HepG2 (cell line): Measurements from ENCODE around the gene ANKHD1. TPM values are rescaled to one million over a fixed set of nuclear protein-coding genes. Genes with fewer than 3 reads are reported as not detected.

Experiments
- ARID2 ChIP-seq: sonication (generic); formaldehyde crosslinking; IDR thresholded peaks from 2 replicates; pipeline ENCODE4 v1.8.1; 2022; ENCODE audit warnings: mild to moderate bottlenecking, missing genetic modification reagents, borderline replicate concordance
- CENPT ChIP-seq: sonication (generic); formaldehyde crosslinking; IDR thresholded peaks from 2 replicates; pipeline ENCODE4 v1.8.0; 2022; ENCODE audit warnings: low read depth, mild to moderate bottlenecking, moderate library complexity, missing genetic modification reagents
- MIER2 ChIP-seq: IDR thresholded peaks from 2 replicates; pipeline ENCODE4 v1.6.1; 2016; ENCODE audit warnings: missing biosample characterization, missing genetic modification reagents
- NFRKB ChIP-seq: fragments of 450-650 bp; IDR thresholded peaks from 2 replicates; pipeline ENCODE4 v1.6.1; 2017
- THAP11 ChIP-seq: IDR thresholded peaks from 2 replicates; pipeline ENCODE4 v1.6.1; 2016; ENCODE audit warnings: missing biosample characterization, missing genetic modification reagents
- TOPORS ChIP-seq: sonication (generic); formaldehyde crosslinking; IDR thresholded peaks from 2 replicates; pipeline ENCODE4 v1.8.0; 2023; ENCODE audit warnings: mild to moderate bottlenecking, missing genetic modification reagents
- ZBTB1 ChIP-seq: sonication (generic); formaldehyde crosslinking; IDR thresholded peaks from 2 replicates; pipeline ENCODE4 v1.4.0; 2020; ENCODE audit warnings: missing genetic modification reagents, borderline replicate concordance
- ZNF207 ChIP-seq: fragments of 450-650 bp; IDR thresholded peaks from 2 replicates; pipeline ENCODE4 v1.6.1; 2016; ENCODE audit warnings: antibody characterized with exemption, borderline replicate concordance
- ZNF615 ChIP-seq: sonication (generic); formaldehyde crosslinking; IDR thresholded peaks from 2 replicates; pipeline ENCODE4 v1.5.0; 2020; ENCODE audit warnings: mild to moderate bottlenecking, missing genetic modification reagents, borderline replicate concordance
- ZNF724P ChIP-seq: sonication (generic); formaldehyde crosslinking; IDR thresholded peaks from 2 replicates; pipeline ENCODE4 v1.8.0; 2022; ENCODE audit warnings: missing genetic modification reagents, borderline replicate concordance
- ZSCAN29 ChIP-seq: sonication (generic); formaldehyde crosslinking; conservative IDR thresholded peaks from 2 replicates; pipeline ENCODE4 v1.4.0; 2020; ENCODE audit warnings: mild to moderate bottlenecking, missing genetic modification reagents
- polyA plus RNA-seq, 8 experiments: library from polyadenylated mRNA; depleted of rRNA in 3 of 8; stranded (reverse) in 7 of 8; unstranded in 1 of 8; fragments of >200 nt; fragmentation: Illumina TruSeq in 4 of 8; extraction: Trizol in 4 of 8; gene quantifications; 2 replicates each; pipeline versions ENCODE4 v1.2.1 to v1.2.3, GENCODE V29; 2011 to 2016; ENCODE audit warnings: low read depth in 4 of 8, missing spikeins in 1 of 8, mixed read lengths in 1 of 8; ENCODE audit not compliant: insufficient read depth in 1 of 8
- total RNA-seq, 5 experiments: library from RNA; depleted of rRNA; stranded (reverse); fragments of >200 nt; fragmentation: Illumina TruSeq; extraction: Trizol; gene quantifications; 2 replicates each; pipeline ENCODE4 v1.2.3, GENCODE V29; 2016; ENCODE audit warnings: low read depth in 1 of 5
- TF ChIP-seq, protein P1 (sequence below): sonication (generic); formaldehyde crosslinking; IDR thresholded peaks from 2 replicates; pipeline ENCODE4 v1.5.1; 2020; ENCODE audit warnings: missing genetic modification reagents, mild to moderate bottlenecking, borderline replicate concordance
- TF ChIP-seq, protein P2 (sequence below): sonication (generic); formaldehyde crosslinking; IDR thresholded peaks from 2 replicates; pipeline ENCODE4 v1.4.0; 2020; ENCODE audit warnings: missing genetic modification reagents
- TF ChIP-seq, protein P3 (sequence below): sonication (generic); formaldehyde crosslinking; IDR thresholded peaks from 2 replicates; pipeline ENCODE4 v1.5.0; 2020; ENCODE audit warnings: missing genetic modification reagents, mild to moderate bottlenecking, borderline replicate concordance
- TF ChIP-seq, protein P4 (sequence below): sonication (generic); formaldehyde crosslinking; IDR thresholded peaks from 2 replicates; pipeline ENCODE4 v1.4.0; 2020; ENCODE audit warnings: missing genetic modification reagents
- TF ChIP-seq, protein P5 (sequence below): sonication (generic); formaldehyde crosslinking; IDR thresholded peaks from 2 replicates; pipeline ENCODE4 v1.9.0; 2021; ENCODE audit warnings: missing genetic modification reagents, borderline replicate concordance
- TF ChIP-seq, protein P6 (sequence below), 2 experiments: sonication (generic) in 1 of 2; formaldehyde crosslinking in 1 of 2; IDR thresholded peaks; 2 replicates each; pipeline versions ENCODE4 v1.5.1 to v1.6.1; 2011 to 2020; ENCODE audit warnings: borderline replicate concordance in 1 of 2, low read depth in 1 of 2, low read length in 1 of 2, mild to moderate bottlenecking in 1 of 2, missing genetic modification reagents in 1 of 2, moderate library complexity in 1 of 2

Gene ANKHD1
- total and polyA plus RNA-seq, 2 of the 13 experiments (the other 11 are each of a cell fraction or from before 2014, with no cell fraction given), result 69.9 to 82.0 TPM

DNA sequence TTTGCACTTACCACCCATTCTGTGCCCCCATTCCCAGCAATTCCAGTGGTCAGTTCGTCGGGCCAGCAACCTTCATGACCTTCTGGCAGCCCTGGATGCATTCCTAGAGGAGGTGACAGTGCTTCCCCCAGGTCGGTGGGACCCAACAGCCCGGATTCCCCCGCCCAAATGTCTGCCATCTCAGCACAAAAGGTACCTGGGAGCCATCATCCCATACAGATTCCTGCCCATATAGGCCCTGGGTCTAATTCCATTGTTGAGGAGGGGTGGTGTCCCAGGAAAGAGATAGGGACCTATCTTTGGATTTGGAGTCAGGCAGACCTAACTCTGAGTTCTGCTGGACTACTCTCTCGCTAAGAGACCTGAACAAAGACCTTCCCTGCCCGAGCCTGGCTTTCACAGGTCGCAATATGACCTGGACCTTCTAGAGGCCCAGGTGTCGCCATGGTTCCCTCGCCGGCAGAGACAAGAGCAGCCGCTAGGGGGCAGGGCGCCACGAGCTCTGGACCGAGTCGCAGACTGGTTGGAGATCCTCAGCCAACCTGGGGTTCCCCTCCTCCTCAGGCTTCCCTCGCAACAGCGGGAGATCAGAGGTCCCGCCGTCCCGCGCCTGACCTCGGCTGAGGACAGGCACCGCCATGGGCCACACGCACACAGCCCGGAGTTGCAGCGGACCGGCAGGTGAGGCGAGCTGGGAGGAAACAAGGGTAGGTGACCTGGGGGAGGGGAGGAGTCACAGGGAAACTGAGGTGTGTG lies 38.6 kb upstream of the ANKHD1 start (continued):
- TF ChIP-seq, protein P1, sequence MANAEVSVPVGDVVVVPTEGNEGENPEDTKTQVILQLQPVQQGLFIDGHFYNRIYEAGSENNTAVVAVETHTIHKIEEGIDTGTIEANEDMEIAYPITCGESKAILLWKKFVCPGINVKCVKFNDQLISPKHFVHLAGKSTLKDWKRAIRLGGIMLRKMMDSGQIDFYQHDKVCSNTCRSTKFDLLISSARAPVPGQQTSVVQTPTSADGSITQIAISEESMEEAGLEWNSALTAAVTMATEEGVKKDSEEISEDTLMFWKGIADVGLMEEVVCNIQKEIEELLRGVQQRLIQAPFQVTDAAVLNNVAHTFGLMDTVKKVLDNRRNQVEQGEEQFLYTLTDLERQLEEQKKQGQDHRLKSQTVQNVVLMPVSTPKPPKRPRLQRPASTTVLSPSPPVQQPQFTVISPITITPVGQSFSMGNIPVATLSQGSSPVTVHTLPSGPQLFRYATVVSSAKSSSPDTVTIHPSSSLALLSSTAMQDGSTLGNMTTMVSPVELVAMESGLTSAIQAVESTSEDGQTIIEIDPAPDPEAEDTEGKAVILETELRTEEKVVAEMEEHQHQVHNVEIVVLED (CRISPR knock-in tag), result no peak
- TF ChIP-seq ZNF615 (CRISPR knock-in tag), result no peak
- no peak for TF ChIP-seq ZBTB1 (CRISPR knock-in tag)
- TF ChIP-seq ZNF207, result no peak
- TF ChIP-seq NFRKB, result no peak
- peak; percentile 59; the same call in 1 of the 2 replicates for TF ChIP-seq THAP11 (CRISPR knock-in tag)
- TF ChIP-seq, protein P2, sequence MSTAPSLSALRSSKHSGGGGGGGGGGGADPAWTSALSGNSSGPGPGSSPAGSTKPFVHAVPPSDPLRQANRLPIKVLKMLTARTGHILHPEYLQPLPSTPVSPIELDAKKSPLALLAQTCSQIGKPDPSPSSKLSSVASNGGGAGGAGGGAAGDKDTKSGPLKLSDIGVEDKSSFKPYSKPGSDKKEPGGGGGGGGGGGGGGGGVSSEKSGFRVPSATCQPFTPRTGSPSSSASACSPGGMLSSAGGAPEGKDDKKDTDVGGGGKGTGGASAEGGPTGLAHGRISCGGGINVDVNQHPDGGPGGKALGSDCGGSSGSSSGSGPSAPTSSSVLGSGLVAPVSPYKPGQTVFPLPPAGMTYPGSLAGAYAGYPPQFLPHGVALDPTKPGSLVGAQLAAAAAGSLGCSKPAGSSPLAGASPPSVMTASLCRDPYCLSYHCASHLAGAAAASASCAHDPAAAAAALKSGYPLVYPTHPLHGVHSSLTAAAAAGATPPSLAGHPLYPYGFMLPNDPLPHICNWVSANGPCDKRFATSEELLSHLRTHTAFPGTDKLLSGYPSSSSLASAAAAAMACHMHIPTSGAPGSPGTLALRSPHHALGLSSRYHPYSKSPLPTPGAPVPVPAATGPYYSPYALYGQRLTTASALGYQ (CRISPR knock-in tag), result no peak
- TF ChIP-seq, protein P3, sequence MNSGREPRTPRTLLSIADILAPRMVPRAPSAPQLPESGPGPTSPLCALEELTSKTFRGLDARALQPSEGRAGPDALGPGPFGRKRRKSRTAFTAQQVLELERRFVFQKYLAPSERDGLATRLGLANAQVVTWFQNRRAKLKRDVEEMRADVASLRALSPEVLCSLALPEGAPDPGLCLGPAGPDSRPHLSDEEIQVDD (CRISPR knock-in tag), result no peak
- TF ChIP-seq, protein P4, sequence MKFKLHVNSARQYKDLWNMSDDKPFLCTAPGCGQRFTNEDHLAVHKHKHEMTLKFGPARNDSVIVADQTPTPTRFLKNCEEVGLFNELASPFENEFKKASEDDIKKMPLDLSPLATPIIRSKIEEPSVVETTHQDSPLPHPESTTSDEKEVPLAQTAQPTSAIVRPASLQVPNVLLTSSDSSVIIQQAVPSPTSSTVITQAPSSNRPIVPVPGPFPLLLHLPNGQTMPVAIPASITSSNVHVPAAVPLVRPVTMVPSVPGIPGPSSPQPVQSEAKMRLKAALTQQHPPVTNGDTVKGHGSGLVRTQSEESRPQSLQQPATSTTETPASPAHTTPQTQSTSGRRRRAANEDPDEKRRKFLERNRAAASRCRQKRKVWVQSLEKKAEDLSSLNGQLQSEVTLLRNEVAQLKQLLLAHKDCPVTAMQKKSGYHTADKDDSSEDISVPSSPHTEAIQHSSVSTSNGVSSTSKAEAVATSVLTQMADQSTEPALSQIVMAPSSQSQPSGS, result 0 out of 2 replicates have a peak, but pooled peaks have one; percentile 22
- TF ChIP-seq CENPT (CRISPR knock-in tag), result no peak
- TF ChIP-seq MIER2 (CRISPR knock-in tag), result no peak
- TF ChIP-seq, protein P5, sequence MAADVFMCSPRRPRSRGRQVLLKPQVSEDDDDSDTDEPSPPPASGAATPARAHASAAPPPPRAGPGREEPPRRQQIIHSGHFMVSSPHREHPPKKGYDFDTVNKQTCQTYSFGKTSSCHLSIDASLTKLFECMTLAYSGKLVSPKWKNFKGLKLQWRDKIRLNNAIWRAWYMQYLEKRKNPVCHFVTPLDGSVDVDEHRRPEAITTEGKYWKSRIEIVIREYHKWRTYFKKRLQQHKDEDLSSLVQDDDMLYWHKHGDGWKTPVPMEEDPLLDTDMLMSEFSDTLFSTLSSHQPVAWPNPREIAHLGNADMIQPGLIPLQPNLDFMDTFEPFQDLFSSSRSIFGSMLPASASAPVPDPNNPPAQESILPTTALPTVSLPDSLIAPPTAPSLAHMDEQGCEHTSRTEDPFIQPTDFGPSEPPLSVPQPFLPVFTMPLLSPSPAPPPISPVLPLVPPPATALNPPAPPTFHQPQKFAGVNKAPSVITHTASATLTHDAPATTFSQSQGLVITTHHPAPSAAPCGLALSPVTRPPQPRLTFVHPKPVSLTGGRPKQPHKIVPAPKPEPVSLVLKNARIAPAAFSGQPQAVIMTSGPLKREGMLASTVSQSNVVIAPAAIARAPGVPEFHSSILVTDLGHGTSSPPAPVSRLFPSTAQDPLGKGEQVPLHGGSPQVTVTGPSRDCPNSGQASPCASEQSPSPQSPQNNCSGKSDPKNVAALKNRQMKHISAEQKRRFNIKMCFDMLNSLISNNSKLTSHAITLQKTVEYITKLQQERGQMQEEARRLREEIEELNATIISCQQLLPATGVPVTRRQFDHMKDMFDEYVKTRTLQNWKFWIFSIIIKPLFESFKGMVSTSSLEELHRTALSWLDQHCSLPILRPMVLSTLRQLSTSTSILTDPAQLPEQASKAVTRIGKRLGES (CRISPR knock-in tag), result no peak
- no peak for TF ChIP-seq ARID2 (CRISPR knock-in tag)
- TF ChIP-seq ZNF724P, result no peak
- TF ChIP-seq ZSCAN29, result no peak
- TF ChIP-seq, protein P6, sequence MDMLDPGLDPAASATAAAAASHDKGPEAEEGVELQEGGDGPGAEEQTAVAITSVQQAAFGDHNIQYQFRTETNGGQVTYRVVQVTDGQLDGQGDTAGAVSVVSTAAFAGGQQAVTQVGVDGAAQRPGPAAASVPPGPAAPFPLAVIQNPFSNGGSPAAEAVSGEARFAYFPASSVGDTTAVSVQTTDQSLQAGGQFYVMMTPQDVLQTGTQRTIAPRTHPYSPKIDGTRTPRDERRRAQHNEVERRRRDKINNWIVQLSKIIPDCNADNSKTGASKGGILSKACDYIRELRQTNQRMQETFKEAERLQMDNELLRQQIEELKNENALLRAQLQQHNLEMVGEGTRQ (IDR thresholded peaks at IDR 0.05; ENCODE audit: low read depth, low read length), result no peak
- TF ChIP-seq, protein P6 (CRISPR knock-in tag; IDR thresholded peaks at IDR 0.05; ENCODE audit: borderline replicate concordance), result no peak; the same call in 1 of the 2 replicates
- no peak for TF ChIP-seq TOPORS (CRISPR knock-in tag)
